Measurements from ENCODE around the gene PBX1.
"Not testable (repeated sequence)": the region's sequence is repeated elsewhere in the genome, so short reads cannot be mapped to it uniquely, and the experiment has no call there.

PBX1 gene

DNA sequence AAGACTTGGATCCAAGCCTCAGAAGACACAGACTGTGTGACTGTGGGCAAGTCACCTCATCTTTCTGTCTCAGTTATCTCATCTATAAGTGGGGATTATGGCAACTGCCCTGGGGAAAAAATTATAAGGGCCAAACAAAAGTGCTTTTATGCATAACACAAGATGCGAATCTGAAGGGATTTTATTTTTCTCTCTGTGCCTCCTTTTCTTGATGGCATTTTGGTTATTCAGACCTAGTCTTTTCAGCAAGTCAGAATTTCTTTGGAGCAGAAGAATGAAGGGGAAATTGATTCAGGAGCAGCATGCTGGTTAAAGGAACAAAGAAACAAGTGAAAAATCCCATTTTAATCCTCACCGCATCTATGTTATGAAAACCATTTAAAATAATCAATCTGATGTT is 86.9 kb downstream of the PBX1 start:
- no peak for DNase-seq

DNA sequence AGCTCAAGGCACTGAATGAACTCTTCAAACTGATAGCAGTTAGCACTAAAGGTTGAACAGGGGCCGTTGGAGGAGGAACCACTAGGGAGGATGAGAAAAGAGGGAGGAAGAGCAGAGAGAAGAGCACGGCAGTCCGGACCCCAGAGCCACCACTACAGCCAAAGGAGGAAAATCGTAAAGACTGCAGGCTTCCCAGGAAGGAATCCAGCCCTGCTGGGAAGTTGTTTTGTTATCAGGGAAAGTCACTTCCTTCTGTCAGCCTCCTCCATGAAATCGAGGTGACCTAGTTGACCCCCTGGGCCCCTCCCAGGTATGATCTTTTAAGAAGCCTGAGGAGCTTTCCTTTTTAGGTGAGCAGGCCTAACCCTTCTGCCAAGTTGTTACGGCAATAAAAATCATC is 88.2 kb downstream of the PBX1 start:
- no peak for DNase-seq

GRCh38 chr1:164648636-164649035 is 89.7 kb downstream of the PBX1 start:
- DNase-seq: no peak

- no peak for DNase-seq
Measured at GRCh38 chr1:164649146-164649545, 90.2 kb downstream of the PBX1 start.

DNA sequence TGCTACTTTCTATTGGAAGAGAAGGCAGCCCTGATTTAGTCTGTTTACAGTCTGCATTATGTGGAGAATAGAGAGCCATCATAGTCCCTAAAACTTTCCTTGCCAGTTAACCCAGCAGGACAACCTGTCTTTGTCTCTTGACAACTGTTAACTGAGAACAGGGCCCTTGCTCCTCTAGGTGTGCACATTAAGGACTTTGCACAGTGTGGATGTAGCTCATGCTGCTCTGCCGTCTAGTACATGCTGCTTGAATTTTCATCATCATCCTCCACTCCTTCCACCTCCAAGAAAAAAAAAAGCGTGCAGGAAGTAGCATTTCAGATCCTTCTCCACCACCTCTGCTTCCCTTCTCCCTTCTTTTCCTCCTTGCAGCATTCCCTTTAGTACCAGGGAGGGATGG is 91.5 kb downstream of the PBX1 start:
- no peak for DNase-seq

DNA sequence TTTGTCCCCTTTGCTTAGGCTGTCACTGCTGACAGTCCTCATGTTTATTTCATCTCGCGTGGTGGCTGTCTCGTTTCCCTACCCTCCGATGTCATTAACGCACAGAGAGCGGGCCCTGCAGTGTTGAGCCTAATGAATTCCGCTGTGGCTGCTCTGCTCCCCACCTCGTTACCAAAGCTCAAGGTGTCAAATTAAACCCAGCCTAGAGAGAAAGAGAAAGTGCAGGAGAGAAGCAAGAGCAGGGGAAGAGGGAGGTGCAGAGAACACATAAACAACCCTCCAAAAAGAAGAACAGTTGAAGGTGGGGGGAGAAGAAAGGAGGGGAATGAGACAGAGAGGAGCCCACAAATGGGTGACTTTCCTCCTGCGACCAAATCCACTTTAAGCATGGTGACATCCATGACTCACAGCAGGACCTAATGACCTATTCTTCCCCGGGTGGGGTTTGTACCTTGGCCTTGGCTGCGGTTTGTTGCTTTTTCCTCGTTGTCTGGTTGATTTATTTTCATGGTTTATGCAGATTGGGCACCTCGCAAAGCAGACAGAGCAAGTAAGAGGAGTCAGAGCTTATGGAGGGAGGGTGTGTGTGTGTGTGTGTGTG is 92.5 kb downstream of the PBX1 start:
- no peak for DNase-seq

GRCh38 chr1:164652969-164653368 is 94.0 kb downstream of the PBX1 start:
- DNase-seq: not testable (repeated sequence)

GRCh38 chr1:164653705-164654104 is 94.7 kb downstream of the PBX1 start:
- no peak for DNase-seq

DNA sequence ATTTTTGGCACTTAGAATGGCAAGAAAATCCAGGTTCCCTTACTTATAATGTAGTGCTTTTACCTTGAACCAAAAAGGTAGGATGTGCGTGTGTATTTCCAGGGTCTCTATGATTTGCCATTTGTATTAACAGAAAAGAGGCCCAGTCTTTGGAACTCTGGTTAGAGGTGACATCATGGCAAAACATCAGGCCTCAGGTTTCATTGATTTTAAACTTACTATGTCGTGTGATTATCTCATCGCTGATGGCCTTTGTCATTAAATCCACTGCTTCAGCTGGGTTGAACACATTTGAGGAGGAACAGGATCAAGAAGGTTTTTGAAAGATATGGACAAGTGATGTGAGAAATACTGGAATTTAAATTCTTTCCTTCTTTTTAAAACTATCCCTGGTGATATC is 95.2 kb downstream of the PBX1 start:
- no peak for DNase-seq

- DNase-seq: no peak
Measured at GRCh38 chr1:164658864-164659263, 99.9 kb downstream of the PBX1 start.

GRCh38 chr1:164659621-164660411 is 100.8 kb downstream of the PBX1 start:
- DNase-seq: no peak

DNA sequence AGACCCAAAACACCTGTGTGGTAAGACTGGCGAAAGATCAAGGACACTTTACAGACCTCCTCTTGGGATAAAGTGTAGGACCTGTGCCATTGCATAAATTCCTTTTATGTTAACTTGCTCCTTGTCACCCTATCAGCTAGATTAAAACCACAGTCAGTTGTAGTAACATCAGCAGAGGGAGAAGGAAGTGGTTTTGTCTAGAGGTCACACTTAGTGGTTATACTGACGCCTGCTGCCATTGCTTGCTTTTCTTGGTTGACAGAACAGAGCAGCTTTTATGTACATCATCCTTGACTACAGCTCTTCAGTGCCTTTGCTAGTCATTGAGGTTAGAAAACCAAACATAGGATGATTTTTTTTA is 101.4 kb downstream of the PBX1 start:
- no peak for DNase-seq

- no peak for DNase-seq
Measured at GRCh38 chr1:164660775-164661174, 101.8 kb downstream of the PBX1 start.

DNA sequence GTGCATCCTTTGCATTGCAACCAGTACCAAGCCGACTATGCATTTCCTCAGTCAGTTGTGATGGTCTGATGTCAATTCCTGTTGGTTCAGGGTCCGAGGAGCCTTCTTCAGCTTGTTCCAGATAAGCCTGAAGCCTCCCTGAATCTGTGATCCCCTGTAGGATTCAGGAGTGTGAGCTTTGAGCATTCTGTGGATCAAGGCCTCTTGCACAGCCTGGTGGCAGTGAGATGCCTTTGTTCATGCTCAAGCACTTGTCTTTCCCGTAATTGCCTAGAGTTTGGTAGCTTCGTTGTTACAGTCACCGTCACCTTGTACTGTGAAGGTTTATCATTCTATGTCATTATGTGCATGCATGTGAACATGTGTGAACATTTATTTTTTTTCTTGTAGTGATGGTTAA is 103.5 kb downstream of the PBX1 start:
- no peak for DNase-seq

DNA sequence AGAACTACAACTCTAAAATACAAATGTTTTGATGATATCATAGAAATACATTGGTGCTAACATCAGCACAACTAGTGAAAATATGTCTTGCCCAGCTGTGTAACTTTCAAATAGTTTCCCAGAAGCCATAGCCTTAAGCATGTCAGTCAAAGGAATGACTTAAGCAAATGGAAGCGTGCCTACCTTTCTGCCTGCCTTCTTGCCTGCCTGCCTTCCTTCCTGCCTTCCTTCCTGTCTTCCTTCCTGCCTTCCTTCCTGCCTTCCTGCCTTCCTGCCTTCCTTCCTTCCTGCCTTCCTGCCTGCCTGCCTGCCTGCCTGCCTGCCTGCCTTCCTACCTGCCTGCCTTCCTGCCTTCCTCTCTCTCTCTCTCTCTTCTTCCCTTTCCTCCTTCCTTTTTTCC is 104.0 kb downstream of the PBX1 start:
- DNase-seq: no peak

- DNase-seq: no peak
Measured at GRCh38 chr1:164664127-164664526, 105.1 kb downstream of the PBX1 start.

DNA sequence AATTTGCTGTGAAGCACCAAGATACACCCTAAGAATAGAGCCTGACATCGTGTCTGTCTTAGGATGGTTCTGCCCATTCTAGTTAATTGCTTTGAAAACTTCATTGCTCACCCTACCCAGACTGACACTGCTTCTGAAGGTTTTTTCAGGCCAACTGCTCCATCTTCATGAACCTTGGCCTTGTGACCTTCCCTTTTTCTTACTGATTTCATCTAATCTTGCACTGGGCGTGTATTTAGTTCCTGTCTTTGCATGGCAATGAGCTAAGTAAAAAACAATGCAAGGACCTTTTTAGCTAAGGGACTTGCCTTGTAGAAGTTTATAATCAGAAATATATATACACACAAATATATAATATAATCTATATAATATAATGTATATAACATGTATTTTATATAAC is 108.0 kb downstream of the PBX1 start:
- DNase-seq: no peak

GRCh38 chr1:164667600-164667999 is 108.6 kb downstream of the PBX1 start:
- no peak for DNase-seq

- DNase-seq: no peak
Measured at GRCh38 chr1:164668491-164669400, 109.8 kb downstream of the PBX1 start.

DNA sequence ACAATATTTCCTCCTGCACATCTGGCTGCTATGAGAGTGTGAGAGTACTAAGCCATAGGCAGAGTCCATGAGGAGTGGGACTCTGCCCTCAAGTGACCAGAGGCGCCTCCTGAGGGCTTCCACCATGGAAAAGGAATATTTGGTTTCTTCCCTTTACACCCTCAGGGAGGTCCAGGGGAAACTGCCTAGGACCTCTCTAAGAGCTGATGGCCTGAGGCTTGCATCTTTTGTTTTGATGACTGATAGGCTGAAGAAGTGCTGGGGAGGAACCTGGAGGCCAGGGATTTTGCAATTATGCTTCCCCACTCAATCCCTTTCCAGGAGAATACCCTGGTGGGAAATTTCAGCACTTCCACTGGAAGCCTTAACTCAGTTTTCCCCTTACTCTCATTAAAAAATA is 111.0 kb downstream of the PBX1 start:
- no peak for DNase-seq

GRCh38 chr1:164670786-164671185 is 111.8 kb downstream of the PBX1 start:
- DNase-seq: no peak

DNA sequence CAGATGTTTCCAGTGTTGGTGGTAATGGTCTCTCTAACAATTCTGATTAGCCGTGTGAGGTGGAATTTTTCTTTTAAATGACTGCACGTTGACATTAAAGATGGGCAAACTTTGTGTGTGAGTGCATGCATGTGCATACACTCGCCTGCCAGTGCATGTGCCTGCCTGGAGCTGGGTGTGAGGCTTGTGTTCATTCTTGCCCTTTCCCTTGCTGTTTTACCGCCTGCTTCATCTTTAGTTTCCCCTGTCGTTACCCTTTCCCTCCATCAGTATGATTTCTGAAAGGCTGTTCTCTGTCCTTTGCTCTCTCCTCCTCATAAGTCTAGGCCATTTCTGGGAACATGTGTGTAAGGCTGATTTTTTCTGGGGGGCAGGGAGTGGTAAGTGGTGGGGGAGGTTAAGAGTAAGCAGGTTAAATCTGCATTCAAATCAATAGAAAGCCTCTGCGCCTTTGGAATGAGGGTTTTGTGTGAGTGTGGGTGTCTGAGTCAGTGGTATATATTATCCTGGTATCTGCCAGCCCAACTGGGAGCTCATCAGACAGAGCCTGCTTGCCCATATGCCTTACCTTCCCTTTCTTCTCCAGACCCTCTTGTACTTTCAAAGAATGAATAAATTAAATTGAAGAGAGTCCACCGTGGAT is 112.5 kb downstream of the PBX1 start:
- no peak for DNase-seq

- no peak for DNase-seq
Measured at GRCh38 chr1:164671966-164672571, 113.1 kb downstream of the PBX1 start.
